ENCODE measurements around the gene KISS1R.

DNA sequence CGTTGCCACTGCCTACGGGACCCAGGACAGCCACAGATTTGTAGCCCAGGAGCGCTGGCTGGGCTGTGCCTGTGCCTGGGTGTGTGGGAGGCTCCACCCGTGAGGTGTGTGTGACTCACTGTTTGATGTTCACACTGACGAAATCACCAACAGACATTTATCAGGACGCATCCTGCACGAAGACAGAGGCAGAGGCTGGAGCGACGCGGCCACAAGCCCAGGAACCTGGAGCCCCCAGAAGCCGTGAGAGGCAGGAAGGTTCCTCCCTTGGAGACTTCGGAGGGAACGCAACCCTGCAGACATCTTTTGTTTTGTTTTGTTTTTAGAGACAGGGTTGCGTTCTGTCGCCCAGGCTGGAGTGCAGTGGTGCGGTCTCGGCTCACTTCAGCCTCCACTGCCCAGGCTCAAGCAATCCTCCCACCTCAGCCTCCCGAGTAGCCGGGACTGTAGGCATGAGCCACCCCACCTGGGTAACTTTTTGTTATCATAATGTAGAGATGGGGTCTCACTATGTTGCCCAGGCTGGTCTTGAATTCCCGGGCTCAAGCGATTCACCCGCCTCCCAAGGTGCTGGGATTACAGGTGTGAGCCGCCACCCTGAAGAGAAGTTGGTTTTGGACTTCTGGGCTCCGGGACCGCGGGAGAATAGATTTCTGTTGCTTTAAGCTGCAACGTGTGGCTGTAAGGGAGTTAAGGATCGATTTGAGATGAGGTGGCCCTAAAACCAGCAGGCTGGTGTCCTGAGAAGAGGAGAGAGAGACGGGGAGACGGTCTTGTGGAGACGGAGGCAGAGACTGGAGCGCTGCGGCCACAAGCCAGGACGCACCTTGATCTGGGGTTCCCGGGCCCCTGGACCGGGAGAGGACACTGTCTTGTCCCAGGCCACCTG lies 42.1 kb downstream of the KISS1R start:
- TF ChIP-seq, protein P1, sequence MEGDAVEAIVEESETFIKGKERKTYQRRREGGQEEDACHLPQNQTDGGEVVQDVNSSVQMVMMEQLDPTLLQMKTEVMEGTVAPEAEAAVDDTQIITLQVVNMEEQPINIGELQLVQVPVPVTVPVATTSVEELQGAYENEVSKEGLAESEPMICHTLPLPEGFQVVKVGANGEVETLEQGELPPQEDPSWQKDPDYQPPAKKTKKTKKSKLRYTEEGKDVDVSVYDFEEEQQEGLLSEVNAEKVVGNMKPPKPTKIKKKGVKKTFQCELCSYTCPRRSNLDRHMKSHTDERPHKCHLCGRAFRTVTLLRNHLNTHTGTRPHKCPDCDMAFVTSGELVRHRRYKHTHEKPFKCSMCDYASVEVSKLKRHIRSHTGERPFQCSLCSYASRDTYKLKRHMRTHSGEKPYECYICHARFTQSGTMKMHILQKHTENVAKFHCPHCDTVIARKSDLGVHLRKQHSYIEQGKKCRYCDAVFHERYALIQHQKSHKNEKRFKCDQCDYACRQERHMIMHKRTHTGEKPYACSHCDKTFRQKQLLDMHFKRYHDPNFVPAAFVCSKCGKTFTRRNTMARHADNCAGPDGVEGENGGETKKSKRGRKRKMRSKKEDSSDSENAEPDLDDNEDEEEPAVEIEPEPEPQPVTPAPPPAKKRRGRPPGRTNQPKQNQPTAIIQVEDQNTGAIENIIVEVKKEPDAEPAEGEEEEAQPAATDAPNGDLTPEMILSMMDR (IDR thresholded peaks at IDR 0.05), result no peak
- TF ChIP-seq POLR2A (IDR thresholded peaks at IDR 0.05) (no peak), EP300 (IDR thresholded peaks at IDR 0.05) (no peak)
